K562 (cell line): ENCODE measurements around the gene CPNE9.

Source experiments
- CTCF ChIP-seq, 3 experiments: IDR thresholded peaks in 2 of 3; conservative IDR thresholded peaks in 1 of 3; 2 replicates each; pipeline ENCODE4 v1.5.1; 2011 to 2012; ENCODE audit warnings: low read length in 3 of 3, mild to moderate bottlenecking in 3 of 3, control low read depth in 2 of 3, improper control_type of control experiment in 1 of 3, inconsistent platforms in 1 of 3, low read depth in 1 of 3, mixed read lengths in 1 of 3, moderate library complexity in 1 of 3; ENCODE audit not compliant: insufficient read depth in 2 of 3
- E2F3 ChIP-seq: fragments of 250-450 bp; sonication (Bioruptor Pico); IDR thresholded peaks from 2 replicates; pipeline ENCODE4 v1.4.0; 2020; ENCODE audit warnings: mild to moderate bottlenecking
- HSF4 ChIP-seq: fragments of 250-450 bp; sonication (Bioruptor Pico); IDR thresholded peaks from 2 replicates; pipeline ENCODE4 v2.1.2; 2022; ENCODE audit warnings: mild to moderate bottlenecking, moderate library complexity, borderline replicate concordance
- IRF2 ChIP-seq: sonication (generic); formaldehyde crosslinking; IDR thresholded peaks from 2 replicates; pipeline ENCODE4 v1.8.1; 2022; ENCODE audit warnings: mild to moderate bottlenecking, missing genetic modification reagents
- POLR3A ChIP-seq: IDR thresholded peaks from 2 replicates; pipeline ENCODE4 v1.6.1; 2011; ENCODE audit warnings: borderline replicate concordance, mild to moderate bottlenecking, moderate library complexity; ENCODE audit not compliant: insufficient read length, insufficient read depth; ENCODE audit errors: extremely low read depth
- SETDB1 ChIP-seq: IDR thresholded peaks from one replicate; pipeline ENCODE4 v1.6.1; 2012; ENCODE audit warnings: low read length, control low read depth, inconsistent platforms
- YBX1 ChIP-seq: fragments of 450-650 bp; IDR thresholded peaks from 2 replicates; pipeline ENCODE4 v1.7.1; 2016; ENCODE audit warnings: mild to moderate bottlenecking
- ZBED1 ChIP-seq: IDR thresholded peaks from 2 replicates; pipeline ENCODE4 v1.6.1; 2014
- ZNF274 ChIP-seq: IDR thresholded peaks from 2 replicates; pipeline ENCODE4 v1.6.1; 2011; ENCODE audit warnings: low read depth, mild to moderate bottlenecking, low read length, moderate library complexity, borderline replicate concordance
- ZNF561 ChIP-seq: fragments of 450-650 bp; formaldehyde crosslinking; conservative IDR thresholded peaks from 2 replicates; pipeline ENCODE4 v1.4.0; 2020; ENCODE audit warnings: mild to moderate bottlenecking, moderate library complexity
- ZZZ3 ChIP-seq: fragments of 450-650 bp; IDR thresholded peaks from 2 replicates; pipeline ENCODE4 v1.6.1; 2016; ENCODE audit warnings: antibody characterized with exemption, mild to moderate bottlenecking, moderate library complexity

DNA sequence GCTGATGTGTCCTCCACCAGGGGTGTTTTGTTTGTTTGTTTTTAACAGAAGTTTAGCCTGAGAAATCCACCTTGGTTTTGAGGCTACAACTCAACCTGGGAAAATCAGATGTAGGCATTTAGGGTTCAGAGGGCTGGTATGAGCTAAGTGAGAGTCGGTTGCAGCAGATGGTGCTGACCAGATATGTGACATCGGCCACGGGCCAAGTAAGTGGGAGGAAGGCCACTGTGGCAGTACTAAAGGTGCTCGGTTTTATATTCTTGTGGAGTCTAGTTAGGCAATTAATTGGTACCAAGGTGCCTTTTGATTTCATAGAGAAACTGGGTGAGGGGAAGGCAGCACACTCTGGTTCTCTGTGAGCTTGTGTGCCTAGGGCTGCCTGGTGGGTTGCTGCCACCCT is 43.8 kb upstream of the CPNE9 start:
- TF ChIP-seq SETDB1 (no peak), ZZZ3 (no peak), HSF4 (no peak), ZNF274 (no peak), IRF2 (CRISPR knock-in tag) (no peak), E2F3 (CRISPR knock-in tag) (no peak), YBX1 (no peak), CTCF (IDR thresholded peaks at IDR 0.05 in 2 of 3, conservative IDR thresholded peaks at IDR 0.05 in 1 of 3; ENCODE audit: insufficient read depth in 2 of 3, low read depth in 1 of 3, low read length in 3 of 3) (no peak), POLR3A (no peak), ZNF561 (CRISPR knock-in tag) (no peak), ZBED1 (no peak)
